RWPE2 (cell line): ENCODE data around the gene PROM2.

Source experiments
- ATAC-seq: fragments of 200-7000 bp; cut with Tn5 transposase; 3 replicates; pipeline ENCODE4 v1.9.1; 2021; ENCODE audit warnings: low read depth
- DNase-seq: peaks from one replicate; pipeline ENCODE4 v3.0.0-alpha.2; 2020; ENCODE audit warnings: low spot score
- H3K27ac ChIP-seq: fragments of 450-650 bp; 2 replicates; pipeline ENCODE4 v1.5.1; 2017; ENCODE audit warnings: mild to moderate bottlenecking; ENCODE audit not compliant: poor library complexity, severe bottlenecking
- H3K27me3 ChIP-seq: fragments of 250-450 bp; sonication (Bioruptor Pico); 2 replicates; pipeline ENCODE4 v1.5.1; 2021; ENCODE audit warnings: mild to moderate bottlenecking, moderate library complexity; ENCODE audit not compliant: insufficient read depth, poor library complexity, severe bottlenecking
- H3K36me3 ChIP-seq: fragments of 250-450 bp; sonication (Bioruptor Pico); 2 replicates; pipeline ENCODE4 v1.5.1; 2020; ENCODE audit warnings: low read depth, mild to moderate bottlenecking, moderate library complexity
- H3K4me1 ChIP-seq: fragments of 250-450 bp; sonication (Bioruptor Pico); 2 replicates; pipeline ENCODE4 v1.5.1; 2021; ENCODE audit warnings: mild to moderate bottlenecking, moderate library complexity; ENCODE audit not compliant: insufficient read depth, poor library complexity, severe bottlenecking
- H3K4me3 ChIP-seq: fragments of 250-450 bp; sonication (Bioruptor Pico); 2 replicates; pipeline ENCODE4 v1.5.1; 2021; ENCODE audit warnings: mild to moderate bottlenecking, moderate library complexity; ENCODE audit not compliant: severe bottlenecking
- H3K9me3 ChIP-seq: fragments of 250-450 bp; sonication (Bioruptor Pico); 2 replicates; pipeline ENCODE4 v1.5.1; 2021; ENCODE audit warnings: mild to moderate bottlenecking, moderate library complexity; ENCODE audit not compliant: severe bottlenecking
- TF ChIP-seq, protein P1 (sequence below): fragments of 450-650 bp; IDR thresholded peaks from one replicate; pipeline ENCODE4 v1.5.1; 2017; ENCODE audit warnings: mild to moderate bottlenecking, moderate library complexity; ENCODE audit not compliant: poor library complexity, severe bottlenecking

PROM2 gene

DNA sequence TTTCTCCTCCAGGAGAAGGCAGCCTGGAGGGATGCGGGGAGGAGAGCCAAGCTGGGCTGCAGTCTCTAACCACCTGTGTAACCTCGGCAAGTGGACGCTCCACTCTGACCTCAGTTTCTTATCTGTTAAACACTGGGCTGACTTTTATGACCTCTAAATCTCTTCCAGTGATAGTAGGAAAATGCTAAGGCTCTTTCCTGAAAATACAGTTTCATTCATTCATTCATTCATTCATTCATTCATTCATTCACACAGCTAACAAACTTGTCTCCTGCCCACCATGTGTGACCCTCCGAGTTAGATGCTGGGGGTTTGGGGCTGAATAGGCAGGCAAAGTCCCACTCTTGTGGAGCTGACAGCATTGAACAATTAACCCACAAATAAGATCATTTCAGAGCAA lies 9.3 kb downstream of the PROM2 start:
- Histone ChIP-seq H3K4me3 (no peak overlapping the region), H3K27me3 (no peaks in the 10 kb centered on the region), H3K27ac (no peak overlapping the region), H3K4me1 (peaks cover under 1% of the 10 kb centered on the region), H3K36me3 (peaks cover 23% of the 10 kb centered on the region), H3K9me3 (no peaks in the 10 kb centered on the region)
- DNase-seq (no peak), ATAC-seq (no peak)
- TF ChIP-seq, protein P1, sequence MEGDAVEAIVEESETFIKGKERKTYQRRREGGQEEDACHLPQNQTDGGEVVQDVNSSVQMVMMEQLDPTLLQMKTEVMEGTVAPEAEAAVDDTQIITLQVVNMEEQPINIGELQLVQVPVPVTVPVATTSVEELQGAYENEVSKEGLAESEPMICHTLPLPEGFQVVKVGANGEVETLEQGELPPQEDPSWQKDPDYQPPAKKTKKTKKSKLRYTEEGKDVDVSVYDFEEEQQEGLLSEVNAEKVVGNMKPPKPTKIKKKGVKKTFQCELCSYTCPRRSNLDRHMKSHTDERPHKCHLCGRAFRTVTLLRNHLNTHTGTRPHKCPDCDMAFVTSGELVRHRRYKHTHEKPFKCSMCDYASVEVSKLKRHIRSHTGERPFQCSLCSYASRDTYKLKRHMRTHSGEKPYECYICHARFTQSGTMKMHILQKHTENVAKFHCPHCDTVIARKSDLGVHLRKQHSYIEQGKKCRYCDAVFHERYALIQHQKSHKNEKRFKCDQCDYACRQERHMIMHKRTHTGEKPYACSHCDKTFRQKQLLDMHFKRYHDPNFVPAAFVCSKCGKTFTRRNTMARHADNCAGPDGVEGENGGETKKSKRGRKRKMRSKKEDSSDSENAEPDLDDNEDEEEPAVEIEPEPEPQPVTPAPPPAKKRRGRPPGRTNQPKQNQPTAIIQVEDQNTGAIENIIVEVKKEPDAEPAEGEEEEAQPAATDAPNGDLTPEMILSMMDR = no peak

DNA sequence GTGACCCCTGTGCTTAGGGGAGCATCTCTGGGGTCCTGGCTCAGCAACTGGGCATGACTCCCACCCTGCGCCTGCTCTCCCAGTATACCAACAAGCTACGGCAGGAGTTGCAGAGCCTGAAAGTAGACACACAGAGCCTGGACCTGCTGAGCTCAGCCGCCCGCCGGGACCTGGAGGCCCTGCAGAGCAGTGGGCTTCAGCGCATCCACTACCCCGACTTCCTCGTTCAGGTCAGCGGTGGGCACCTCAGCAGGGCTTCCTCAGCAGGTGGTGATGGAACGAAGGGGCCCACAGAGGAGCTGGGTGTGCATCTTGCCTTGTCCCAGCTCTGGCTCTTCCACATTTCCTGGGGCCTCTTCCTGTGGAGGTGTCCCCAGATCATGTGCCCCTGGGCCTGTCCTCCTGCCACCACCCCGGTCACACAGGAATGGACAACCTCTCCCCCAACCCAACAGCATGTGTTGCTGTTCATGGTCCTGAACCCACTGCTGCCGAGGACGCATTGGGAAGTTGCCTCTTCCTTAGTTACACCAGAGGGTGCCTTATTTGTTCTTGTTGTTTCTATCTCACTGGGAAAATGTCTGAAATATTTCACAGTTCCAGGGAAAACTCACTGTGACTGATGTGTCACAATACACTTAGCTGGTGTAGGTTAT lies 10.8 kb downstream of the PROM2 start:
- Histone ChIP-seq H3K36me3 (peaks cover 12% of the 10 kb centered on the region), H3K27me3 (no peaks in the 10 kb centered on the region), H3K4me1 (no peaks in the 10 kb centered on the region), H3K9me3 (no peaks in the 10 kb centered on the region), H3K27ac (no peak overlapping the region), H3K4me3 (no peak overlapping the region)
- no peak for DNase-seq
- TF ChIP-seq, protein P1 = no peak
- no peak for ATAC-seq

DNA sequence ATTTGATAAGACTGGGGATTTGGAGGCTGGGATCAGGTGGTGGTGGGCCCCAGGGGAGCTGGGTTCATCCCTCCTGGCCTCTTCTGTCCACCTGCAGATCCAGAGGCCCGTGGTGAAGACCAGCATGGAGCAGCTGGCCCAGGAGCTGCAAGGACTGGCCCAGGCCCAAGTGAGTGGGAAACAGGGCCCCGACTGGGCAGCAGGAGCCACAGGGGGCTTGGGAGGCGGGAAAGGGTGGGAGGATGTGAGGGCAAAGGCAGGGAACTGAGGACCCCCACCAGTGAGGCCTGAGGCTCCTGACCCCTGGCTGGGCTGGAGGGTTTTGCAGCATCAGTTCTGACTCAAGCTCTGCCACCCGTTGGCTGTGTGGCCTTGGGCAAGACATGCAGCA lies 11.3 kb downstream of the PROM2 start:
- peaks cover 11% of the 10 kb centered on the region for H3K36me3 ChIP-seq
- no peaks in the 10 kb centered on the region for H3K9me3 ChIP-seq
- H3K27me3 ChIP-seq = no peaks in the 10 kb centered on the region
- H3K4me3 ChIP-seq = no peak overlapping the region
- ATAC-seq (no peak), DNase-seq (no peak)
- H3K27ac ChIP-seq = no peak overlapping the region
- TF ChIP-seq, protein P1 = no peak
- no peaks in the 10 kb centered on the region for H3K4me1 ChIP-seq

DNA sequence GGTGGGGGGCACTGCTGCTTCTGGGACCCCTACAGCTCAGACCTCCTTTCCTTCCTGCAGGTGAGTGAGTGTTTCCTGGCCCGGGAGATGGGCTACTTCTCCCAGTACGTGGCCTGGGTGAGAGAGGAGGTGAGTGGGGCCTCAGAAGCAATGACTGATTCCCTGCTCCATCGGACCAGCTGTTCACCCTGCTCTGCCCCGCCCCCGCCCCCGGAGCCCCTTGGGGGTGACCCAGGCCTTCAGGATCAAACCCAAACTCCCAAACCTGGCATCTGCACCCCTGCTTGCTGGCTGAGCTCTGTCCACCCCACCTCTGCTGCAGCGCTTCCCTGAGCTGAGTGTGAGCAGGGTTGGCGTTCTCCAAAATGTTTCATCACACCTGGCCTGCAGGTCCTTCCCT lies 13.1 kb downstream of the PROM2 start:
- no peaks in the 10 kb centered on the region for H3K9me3 ChIP-seq
- TF ChIP-seq, protein P1 = no peak
- ATAC-seq = no peak
- H3K27ac ChIP-seq = no peak overlapping the region
- no peak for DNase-seq
- H3K36me3 ChIP-seq = peaks cover 10% of the 10 kb centered on the region; the same call in 1 of the 2 replicates
- no peaks in the 10 kb centered on the region for H3K27me3 ChIP-seq
- H3K4me3 ChIP-seq = no peak overlapping the region
- no peaks in the 10 kb centered on the region for H3K4me1 ChIP-seq

DNA sequence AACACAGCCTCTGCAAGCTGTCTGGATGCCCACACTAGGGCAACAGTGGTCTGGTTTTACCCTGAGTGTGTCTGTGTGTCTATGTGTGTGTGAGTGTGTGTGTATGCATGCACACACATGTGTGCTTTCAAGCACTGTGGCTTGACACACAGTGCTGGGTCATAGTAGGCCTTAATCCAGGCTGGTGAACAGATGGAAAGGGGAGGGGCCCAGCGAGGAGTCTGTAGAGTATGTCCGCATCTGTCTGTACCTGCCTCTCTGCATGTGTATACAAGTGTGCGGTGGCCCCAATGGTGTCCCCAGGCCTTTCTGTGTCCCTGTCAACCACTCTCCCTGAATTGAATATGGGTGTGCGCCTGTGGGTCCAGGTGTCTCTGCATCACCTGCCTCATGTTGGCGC lies 13.6 kb downstream of the PROM2 start:
- no peak for DNase-seq
- peaks cover 3% of the 10 kb centered on the region for H3K4me1 ChIP-seq
- H3K27ac ChIP-seq = no peak overlapping the region
- ATAC-seq = no peak
- H3K9me3 ChIP-seq = no peaks in the 10 kb centered on the region
- H3K36me3 ChIP-seq = peaks cover 10% of the 10 kb centered on the region; the same call in 1 of the 2 replicates
- TF ChIP-seq, protein P1 = no peak
- no peaks in the 10 kb centered on the region for H3K27me3 ChIP-seq
- H3K4me3 ChIP-seq = no peak overlapping the region
